CD4-positive, alpha-beta T cell treated with Interleukin-15 for 4 hours (primary cell): ENCODE measurements around the gene TEKT1.
"Not testable (repeated sequence)": the region's sequence is repeated elsewhere in the genome, so short reads cannot be mapped to it uniquely, and the experiment has no call there.

Experiments used
- DNase-seq: peaks from one replicate; pipeline ENCODE4 v3.0.0-alpha.2; 2020; ENCODE audit warnings: low spot score

The TEKT1 gene

DNA sequence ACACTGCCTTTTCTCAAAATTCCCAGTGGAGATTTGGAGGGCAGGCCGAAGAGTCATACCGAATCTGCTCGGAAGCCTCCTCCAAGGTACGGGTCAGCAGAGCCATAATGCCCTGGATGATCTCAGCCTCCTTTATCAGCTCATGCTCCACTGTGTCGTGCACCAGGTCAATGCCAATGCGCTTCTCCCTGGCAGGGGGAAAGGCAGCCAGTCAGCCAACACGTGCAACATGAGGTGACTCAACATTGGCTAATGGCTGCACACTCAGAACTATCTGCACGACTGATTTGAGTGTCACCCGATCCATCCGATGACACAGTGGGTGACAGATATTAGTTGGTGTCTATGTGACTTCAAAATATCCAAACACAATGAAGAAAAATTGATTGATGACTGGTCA, 15.8 kb downstream of the TEKT1 start:
- DNase-seq = no peak

DNA sequence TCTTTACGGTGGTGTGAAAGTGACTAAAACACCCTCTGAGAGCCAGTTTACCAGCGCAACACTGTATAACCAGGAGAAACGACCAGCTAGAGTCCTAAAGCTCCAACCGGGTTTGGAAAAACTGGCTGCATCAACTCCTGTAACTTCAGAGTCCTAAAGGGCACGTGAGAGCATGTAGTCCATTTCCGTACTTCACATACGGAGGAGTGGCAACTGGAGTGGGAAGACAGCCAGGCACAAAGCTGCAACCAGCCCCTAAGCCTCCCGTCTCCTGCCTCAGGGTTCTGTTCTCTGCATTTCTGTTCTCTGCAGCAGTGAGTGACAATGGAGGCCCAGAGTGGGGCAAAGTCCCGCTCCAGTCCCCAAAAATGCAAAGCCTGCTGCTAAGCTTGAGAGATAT, 19.2 kb downstream of the TEKT1 start:
- DNase-seq = no peak

DNA sequence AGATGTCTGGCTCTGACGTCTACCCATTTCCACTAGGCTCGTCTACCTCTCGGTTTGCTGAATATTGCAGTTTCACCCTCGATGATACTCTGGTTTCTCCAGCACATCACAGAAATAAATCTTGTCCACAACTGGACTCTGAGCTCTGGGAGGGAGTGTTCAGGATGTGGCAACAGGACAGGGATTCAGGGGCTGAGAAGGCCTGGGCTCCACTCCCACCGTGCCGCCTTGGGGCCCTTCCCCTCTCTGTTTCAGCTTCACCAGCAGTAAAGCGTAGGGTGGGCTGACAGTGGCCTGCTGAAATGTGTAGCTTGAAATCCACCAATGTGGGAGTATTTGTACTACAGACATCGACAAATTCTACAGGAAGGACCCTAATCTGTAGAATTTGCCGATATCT, 20.0 kb downstream of the TEKT1 start:
- no peak for DNase-seq

DNA sequence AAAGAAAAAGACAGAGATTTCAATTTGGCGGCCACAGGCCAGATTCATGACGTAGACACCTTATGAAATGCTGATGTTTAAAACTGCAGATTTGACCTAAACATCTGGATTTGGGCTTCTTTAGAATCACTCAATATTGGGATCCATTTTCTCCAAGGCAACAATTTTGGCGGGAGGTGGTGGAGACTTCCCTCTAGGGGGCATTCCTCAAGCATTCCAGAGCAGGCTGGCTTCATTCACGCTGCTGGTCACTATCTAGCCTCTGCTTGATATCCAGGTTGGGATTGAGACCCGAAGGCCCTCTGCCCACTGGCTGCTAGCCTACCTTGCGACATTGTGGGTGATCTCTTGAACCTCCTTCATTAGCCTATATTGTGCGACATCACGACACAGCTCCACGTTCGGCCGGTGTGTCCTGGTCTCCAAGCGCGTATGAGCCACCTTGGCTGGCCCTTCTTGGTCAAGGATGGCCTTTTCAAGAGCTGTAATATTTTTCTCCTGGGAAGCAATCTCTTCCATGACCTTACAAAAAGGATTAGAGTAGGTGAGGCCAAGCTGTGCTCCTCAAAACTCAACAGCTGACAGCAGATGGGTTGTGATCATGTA, 31.0 kb downstream of the TEKT1 start:
- DNase-seq = no peak

DNA sequence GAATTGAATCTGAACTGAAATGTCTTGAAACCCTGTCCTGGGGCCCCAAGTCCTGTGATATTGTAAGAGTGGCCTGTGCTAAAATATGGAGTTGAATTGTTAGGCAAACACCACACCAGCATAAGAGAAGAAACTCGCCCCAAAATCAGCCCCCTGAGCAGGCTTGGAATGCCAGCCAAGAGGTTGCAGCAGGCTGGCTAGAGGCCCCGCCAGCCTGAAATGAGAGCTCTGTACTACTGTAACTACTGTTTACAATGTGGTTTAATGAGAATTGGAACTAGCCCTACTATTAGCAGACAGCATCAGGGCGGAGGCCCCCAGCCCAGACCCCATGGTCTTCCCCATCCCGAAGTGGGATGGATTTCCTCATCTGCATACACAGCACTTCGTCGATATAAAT, 31.8 kb downstream of the TEKT1 start:
- no peak for DNase-seq

DNA sequence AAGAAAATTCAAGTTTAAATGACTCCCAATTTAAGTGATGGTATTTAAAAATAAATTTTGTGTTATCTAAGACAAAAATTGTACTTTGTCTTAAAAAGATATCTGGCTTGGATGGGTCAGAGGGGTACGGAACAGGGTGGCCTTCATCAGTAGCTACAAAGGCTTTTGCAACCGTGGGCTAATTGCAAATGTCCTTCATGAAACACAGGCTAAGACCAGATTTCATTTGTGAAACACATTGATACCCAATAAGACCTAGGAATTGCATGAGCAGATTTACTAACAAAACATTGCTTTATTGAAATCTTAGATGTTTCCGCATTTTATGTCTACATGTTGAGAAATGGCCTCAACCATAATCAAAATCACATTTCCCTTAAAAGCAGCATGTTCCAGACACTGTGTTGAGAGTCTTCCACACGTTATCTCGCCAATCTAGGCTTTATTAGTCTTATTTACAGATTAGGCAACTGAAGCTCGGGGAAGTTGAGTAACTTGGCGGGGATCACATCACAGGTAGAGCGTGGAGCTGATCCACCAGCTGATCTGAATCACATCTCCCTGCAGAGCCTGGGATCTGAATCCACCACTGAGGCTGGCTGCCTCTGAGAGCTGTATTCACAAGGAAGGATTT, 33.7 kb downstream of the TEKT1 start:
- no peak for DNase-seq

DNA sequence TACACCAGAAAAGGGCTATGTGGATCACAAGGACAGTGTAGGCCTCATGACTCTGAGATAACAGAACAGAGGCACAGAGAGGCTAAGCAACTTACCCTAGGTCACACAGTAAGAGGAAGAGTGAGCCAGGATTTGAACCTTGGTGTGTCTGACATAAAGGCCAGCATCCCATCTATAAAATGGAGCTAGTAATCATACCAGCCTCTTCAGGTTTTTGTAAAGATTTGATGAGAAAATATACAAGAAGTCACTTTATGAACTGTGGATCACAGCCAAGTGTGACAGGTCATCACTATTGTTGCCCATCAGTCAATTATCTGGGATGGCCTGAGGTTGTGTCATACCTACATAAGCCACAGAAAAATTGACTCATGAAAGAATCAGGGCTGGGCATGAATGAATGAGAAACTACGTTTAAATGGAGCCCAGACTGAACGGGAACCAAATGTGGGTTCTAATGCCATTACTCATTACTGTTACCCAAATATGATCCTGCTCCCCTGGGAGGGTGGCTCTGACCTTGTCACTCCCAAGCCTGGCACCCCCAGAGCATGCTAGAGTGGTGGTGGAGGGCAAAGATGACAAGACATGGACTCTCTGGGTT, 34.5 kb downstream of the TEKT1 start:
- no peak for DNase-seq

DNA sequence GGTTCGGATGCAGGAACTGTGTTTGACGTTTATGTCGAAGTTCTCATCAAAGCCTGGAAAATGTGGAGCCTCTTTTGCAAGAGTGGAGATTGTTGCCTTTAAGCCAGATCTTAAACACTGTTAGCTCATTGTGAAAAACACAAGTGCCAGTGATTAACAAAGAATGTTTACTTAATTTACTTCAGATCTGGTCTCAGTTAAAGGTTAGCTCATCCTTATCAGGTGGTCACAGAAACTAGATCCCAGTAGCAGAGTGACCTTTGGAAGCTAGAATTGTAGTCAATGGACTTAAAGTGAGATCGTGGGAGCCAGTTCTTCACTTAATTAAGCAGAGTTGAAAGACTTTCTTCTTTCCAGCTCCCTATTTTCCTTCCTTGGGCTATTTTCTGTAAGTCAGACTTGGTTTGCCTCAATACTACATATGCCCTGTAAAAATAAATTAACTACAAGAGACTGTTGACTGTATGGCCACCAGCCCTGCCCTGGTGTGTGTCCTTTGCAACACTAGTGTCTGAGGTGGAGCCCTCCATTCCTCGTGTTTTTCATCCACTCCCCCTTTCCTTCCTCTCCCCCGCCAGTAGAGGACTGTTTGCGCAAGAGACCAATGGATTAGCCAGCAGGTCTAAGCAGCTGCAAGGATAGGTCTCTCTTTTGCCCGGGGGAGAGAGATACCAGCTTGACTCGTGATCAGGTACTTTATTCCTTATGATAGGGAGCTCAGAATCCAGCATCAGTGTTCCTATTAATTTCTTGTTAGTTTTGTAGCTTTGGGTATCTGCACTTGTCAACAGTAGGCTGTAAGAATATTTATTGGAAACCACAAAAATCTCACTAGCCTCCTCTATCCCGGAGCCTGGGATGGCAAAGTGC, 35.3 kb downstream of the TEKT1 start:
- DNase-seq = no peak

DNA sequence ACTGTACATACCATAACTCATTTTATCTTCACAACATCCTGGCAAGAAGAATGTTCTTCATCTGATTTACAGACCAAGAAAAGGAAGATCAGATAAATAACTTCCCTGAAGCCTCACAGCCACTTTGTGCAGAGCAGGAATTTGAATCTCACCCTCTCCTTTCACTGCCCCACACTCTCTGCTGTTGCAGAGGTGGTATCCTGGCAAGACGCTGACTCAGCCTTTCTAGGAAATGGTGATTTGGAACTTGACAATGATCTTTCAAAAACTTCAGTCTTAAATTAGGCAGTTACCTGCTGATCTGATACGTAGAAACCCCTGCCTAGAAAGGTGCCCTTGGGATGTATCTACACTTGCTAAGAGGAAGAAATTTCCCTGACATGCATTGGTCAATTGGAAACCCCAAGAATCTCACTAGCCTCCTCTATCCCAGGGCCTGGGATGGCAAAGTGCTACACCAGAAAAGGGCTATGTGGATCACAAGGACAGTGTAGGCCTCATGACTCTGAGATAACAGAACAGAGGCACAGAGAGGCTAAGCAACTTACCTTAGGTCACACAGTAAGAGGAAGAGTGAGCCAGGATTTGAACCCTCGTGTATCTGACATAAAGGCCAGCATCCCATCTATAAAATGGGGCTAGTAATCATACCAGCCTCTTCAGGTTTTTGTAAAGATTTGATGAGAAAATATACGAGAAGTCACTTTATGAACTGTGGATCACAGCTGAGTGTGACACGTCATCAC, 37.6 kb downstream of the TEKT1 start:
- DNase-seq = no peak

DNA sequence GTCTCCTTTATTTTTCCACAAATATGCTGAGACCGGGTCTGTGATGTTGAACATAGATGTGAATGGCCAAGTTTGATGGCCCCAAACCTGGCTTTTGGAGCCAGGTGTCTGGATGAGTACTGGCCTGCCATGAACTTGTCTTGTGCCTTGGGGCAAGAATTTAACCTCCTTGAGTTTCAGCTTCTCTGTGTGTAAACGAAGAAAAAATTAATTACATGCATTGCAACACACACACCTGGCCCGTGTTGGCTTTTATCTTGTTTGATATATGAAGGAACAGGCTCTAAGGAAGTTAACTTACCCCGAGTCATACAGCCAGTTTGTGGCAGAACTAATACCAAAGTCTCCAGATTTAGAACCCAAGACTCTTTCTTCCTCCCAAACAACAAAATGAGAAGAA, 42.4 kb downstream of the TEKT1 start:
- DNase-seq = no peak

DNA sequence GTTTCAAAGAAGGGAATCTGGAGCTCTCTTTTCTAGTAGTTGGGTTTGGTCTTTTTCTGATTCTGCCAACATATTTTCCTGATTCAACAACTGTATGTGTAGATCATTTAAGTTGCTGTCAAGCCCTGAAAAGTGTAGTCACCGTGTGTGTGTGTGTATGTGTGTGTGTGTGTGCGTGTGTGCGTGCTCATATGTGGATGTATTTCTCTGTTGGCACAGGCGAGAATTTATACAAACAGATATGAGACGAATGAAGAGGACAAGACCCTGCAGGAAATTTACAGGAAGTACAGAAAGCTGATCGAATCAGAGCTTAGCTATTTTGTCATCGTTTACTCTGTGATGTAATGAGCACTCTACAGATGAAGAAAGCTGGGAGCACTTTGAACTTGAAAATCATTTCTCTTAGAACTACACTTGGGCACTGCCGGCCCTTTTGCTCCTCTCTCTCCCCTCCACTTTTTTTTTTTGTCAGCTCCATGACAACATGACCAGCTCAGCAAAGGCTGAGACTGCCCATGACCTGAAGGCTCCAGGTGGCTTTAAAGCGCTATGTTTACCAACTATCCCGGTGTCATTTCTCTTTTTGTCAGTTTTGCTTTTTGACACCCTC, 44.3 kb downstream of the TEKT1 start:
- DNase-seq = no peak

DNA sequence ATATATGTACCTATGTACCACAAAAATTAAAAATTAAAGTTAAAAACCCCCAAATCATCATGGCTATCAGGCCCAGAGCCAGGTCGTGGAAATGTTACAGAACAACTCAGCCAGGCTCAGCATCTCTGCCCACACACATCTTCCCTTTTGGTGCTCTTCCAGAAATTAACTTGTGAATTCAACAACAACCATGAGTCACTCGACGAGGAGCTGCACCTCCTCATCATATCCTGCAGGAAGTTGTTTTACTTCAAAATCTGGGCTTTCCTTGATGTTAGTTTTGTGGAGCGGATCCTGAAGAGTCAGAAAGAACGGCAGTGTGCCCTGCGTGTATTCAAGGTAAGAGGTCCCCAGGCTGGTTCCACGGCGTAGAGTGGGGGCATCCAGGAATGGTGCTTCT, 44.9 kb downstream of the TEKT1 start:
- no peak for DNase-seq

DNA sequence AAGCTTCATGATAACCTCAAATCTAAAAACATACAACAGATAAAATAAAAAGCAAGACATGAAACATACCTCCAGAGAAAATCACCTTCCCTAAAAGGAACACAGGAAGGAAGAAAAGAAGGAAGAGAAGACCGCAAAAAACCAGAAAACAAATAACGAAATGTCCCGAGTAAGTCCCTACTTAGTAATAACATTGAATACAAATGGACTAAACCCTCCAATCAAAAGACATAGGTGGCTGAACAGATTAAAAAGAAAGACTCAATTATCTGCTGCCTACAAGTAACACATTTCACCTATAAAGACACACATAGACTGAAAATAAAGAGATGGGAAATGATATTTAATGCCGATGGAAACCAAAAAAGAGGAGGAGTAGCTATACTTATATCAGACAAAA, 49.3 kb downstream of the TEKT1 start:
- DNase-seq = no peak

DNA sequence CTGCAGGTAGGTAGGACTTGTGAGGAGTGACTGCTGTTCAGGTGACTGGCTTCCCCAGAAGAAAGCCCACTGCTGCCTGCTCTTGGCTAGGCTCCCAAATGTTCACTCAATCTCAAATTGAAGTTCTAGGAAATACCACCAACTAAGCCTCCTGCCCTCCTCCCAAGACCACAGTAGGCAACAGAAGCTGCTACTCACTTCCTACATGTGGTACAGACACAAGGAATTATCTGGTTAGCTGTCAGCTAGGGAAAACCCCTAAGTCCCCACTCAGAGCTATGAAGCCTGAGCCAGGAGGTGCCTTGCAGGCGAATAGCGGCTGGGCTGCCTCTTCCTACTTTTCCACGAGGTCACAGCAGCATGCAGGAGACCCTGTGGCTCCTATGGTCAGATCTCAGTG, 50.6 kb downstream of the TEKT1 start:
- no peak for DNase-seq

DNA sequence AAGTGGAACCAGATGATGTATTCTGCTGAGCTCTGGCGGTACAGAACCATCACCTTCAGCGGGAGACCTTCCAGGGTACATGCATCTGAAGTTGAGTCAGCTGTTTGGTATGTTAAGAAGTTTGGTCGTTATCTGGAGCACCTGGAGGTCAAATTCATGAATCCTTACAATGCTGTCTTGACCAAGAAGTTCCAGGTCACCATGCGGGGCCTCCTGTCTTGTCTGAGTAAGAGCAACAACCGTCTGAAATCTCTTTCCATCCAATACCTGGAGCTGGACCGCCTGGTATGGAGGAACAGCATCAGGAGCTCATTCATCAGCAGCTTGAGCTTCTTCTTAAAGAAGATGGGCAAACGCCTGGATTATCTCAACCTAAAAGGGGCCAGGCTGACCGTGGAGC, 51.5 kb downstream of the TEKT1 start:
- no peak for DNase-seq

DNA sequence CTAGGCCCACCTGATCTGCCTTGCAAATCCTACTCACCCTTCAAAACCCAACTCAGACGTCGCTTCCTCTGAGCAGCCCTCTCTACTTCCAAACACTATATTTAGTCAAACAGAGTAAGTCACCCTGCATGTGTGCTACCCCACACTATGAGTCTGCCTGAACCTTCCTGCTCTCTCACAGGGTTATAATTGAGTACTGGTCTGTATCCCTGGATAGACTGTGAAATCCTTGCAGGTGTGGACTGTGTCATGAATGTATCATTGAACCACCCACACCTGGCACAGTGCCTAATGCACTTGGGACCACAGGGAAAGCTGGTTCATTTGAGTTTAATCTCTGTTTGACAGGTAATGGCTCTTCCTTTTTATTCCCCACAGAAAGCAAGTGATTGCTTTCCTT, 52.1 kb downstream of the TEKT1 start:
- no peak for DNase-seq

DNA sequence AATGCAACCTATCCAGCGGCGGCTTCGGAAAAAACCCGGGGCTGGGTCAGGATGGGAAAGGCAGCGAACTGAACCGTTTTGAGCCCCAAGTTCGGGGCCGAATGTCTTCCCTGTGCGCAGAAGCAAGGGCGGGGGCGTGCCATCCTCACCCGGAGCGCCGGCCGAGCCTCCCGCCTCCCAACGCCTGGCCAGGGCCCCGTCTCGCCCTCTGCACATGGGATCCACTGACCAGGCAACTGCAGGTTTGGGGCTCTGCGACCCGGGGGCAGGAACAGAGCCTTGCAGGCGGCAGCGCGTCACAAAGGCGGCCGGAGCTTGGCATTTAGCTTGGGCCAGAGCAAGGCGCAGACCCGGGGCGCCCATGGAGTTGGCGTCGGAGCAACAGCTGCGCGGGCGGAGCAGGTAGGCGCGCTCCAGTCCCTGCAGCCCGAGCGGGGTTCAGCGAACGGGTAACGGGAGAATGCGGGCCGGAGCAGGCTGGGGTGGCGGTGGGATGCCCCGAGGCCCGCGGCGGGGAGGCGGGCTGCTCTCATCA, 55.6 kb downstream of the TEKT1 start, which contains the start of gene FBXO39:
FBXO39 (plus strand) TSS at position 345 of the 535 bp plus-strand sequence. CDS start 3,654 bp downstream, outside the sequence.
- no peak for DNase-seq

DNA sequence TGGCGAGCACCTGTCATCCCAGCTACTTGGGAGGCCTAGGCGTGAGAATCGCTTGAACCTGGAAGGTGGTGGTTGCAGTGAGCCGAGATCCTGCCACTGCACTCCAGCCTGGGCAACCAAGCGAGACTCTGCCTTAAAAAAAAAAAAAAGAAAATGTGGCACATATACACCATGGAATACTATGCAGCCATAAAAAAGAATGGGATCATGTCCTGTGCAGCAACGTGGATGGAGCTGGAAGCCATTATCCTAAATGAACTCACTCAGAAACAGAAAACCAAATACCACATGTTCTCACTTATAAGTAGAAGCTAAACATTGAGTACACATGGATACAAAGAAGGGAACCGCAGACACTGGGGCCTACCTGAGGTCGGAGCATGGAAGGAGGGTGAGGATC, 56.6 kb downstream of the TEKT1 start:
- not testable (repeated sequence) for DNase-seq

DNA sequence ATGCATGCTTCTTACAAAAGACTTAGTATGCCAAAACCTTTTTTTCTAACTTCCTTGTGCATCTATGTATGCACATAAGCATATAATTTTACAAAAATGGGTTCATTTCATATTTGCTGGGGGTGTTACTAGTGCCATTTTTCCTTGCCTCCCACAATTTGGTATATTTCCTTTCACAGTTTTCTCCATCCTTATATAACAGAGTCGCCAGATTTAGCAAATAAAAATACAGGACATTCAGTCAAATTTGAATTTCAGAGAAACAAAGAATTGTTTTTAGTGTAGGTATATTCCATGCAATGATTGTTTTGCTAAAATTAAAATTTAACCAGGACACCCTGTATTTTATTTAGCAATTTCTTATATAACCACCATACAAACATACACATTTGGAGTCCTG, 59.5 kb downstream of the TEKT1 start:
- DNase-seq = no peak

DNA sequence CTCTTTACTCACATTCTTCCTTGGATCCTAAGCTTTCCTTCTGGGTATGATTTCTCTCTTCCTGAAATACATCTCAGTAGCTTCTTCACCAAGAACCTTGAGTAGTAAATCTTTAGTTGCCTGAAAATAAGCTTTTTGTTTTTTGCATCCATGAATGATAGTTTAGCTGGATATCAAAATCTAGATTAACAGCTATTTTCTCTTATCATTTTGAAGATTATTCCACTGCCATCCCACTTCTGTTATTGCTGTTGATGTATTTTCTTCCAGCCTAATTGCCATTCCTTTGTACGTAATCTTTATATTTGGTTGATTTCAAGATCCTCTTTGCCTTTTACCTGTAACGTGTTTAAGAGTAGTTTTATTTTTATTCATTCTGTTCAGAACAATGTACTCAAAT, 63.1 kb downstream of the TEKT1 start:
- no peak for DNase-seq

DNA sequence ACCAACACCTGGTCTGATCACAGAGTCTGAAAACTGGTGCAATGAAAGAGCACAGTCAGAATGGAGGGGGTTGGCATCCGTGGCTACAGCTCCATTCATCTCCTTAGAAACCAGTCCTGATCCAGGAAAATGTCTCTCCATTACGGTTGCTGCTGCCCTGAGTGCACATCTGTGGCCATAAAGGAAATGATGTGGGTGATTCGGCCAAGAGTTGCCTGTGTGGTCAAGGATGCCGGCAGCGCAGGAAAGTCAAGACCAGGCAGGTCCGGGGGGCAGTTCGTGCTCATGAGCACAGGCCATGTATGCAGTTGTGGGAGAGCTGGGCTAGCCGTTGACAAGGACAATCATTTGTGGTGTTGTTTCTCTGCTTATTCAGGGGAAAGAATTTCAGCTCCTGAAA, 69.8 kb downstream of the TEKT1 start:
- DNase-seq = no peak
